ENCODE data around the gene SARS1.

GRCh38 chr1:109208394-109208793 is 5.3 kb upstream of the SARS1 start:
- TF ChIP-seq POLR2A (IDR thresholded peaks at IDR 0.05): no peak
- no peak for TF ChIP-seq CTCF (IDR thresholded peaks at IDR 0.05)

All from thyroid gland (tissue), 4 donors.